Choroid plexus epithelial cell (primary cell): ENCODE data around the gene ZG16B.

Experiments used
- DNase-seq: peaks from one replicate; pipeline ENCODE4 v3.0.0-alpha.2; 2010; ENCODE audit warnings: low read depth
- H3K4me3 ChIP-seq: 2 replicates; pipeline ENCODE4 v1.5.1; 2011; ENCODE audit warnings: low read depth, mild to moderate bottlenecking, control low read depth, low read length, moderate library complexity
- TF ChIP-seq, protein P1 (sequence below): conservative IDR thresholded peaks from 2 replicates; pipeline ENCODE4 v1.5.1; 2011; ENCODE audit warnings: low read depth, mild to moderate bottlenecking, control low read depth, inconsistent platforms, low read length, moderate library complexity

ZG16B gene

GRCh38 chr16:2825906-2826305, 4.2 kb upstream of the ZG16B start:
- TF ChIP-seq, protein P1, sequence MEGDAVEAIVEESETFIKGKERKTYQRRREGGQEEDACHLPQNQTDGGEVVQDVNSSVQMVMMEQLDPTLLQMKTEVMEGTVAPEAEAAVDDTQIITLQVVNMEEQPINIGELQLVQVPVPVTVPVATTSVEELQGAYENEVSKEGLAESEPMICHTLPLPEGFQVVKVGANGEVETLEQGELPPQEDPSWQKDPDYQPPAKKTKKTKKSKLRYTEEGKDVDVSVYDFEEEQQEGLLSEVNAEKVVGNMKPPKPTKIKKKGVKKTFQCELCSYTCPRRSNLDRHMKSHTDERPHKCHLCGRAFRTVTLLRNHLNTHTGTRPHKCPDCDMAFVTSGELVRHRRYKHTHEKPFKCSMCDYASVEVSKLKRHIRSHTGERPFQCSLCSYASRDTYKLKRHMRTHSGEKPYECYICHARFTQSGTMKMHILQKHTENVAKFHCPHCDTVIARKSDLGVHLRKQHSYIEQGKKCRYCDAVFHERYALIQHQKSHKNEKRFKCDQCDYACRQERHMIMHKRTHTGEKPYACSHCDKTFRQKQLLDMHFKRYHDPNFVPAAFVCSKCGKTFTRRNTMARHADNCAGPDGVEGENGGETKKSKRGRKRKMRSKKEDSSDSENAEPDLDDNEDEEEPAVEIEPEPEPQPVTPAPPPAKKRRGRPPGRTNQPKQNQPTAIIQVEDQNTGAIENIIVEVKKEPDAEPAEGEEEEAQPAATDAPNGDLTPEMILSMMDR: no peak
- DNase-seq: no peak

GRCh38 chr16:2826591-2827373, 3.3 kb upstream of the ZG16B start:
- TF ChIP-seq, protein P1: no peak
- H3K4me3 ChIP-seq: no peak overlapping the region
- no peak for DNase-seq

More at GRCh38 chr16:2825906-2826305, 4.2 kb upstream of the ZG16B start:
- H3K4me3 ChIP-seq: no peak overlapping the region

DNA sequence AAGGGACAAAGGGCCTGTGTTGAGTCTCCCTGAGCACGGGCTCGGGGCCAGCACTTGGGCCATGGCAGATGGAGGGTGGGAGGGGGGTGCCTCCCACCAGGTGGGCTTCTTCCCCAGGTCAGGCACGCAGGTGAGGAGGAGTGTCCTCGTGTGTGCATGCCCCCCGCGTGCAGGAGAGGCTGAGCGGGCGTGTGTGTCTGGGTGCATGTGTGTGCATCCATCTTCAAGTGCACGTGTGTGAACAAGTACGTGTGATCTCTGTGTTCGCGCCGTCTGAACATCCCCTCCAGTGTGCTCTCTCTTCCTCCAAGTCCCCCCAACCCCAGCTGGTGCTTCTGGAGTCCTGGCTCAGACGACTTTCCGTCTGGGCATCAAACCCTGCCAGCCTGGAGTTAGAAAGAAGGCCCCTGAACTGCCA, 2.7 kb upstream of the ZG16B start:
- H3K4me3 ChIP-seq: no peak overlapping the region
- no peak for DNase-seq
- TF ChIP-seq, protein P1: no peak

DNA sequence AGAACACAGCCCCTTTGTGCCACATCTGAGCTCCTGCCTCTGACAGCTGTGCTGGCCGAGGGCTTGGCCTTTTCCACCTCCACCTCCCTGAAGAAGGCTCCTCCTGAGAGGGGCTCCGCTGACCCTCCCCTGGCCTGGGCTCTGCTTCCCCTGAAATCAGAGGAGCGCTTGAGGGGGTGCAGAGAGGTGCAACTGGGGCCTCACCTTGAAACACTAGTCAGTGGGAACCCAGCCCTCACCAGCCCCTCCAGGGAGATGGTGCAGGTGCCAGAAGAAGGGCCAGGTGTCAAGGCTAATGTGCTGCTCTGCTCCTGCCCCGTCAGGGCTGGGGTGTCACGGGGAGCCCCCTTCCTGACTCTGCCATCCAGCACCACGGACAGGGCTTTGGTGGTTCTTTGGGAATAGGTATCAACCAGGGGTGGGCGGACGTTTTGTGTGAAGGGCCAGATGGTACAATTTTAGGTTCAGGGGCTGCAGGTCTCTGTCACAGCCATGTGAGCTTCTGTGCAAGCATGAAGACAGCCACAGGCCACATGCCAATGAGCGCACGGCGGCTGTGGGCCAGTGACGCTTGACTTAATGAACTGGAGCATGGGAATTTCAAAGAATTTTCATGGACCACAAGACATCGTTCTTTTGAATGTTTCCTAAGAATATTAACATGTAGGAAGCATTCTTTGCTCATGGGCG, 2.1 kb upstream of the ZG16B start:
- TF ChIP-seq, protein P1: no peak
- no peak for DNase-seq
- H3K4me3 ChIP-seq: no peak overlapping the region

GRCh38 chr16:2828521-2828840, 1.6 kb upstream of the ZG16B start:
- TF ChIP-seq, protein P1: no peak
- no peak for DNase-seq
- no peak overlapping the region for H3K4me3 ChIP-seq

DNA sequence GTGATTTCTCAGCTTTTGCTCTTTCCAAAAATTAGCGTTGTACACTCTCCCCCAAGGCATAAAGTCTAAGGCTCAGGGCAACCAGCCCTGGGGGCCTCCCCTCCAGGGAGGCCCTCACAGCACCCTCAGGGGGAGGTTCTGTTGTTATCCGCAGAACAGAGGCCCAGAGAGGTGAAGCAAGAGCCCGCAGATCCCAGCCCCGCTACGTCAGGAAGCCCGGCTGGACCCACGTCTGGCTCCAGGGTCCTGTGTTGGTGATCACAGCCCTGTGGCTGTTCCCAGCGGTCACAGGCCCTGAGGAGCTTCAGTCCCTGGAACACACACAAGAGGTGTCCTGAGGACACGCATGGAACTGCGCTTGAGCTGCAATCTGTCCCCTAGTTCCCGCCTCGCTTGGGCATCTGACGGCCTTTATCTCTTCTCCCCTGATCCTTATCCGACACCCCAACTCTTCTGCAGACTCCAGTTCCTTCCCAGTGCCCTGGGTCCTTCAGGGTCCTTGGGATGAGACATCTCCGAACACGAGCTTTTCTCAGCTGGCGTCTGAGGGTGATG, 1.1 kb upstream of the ZG16B start:
- TF ChIP-seq, protein P1: no peak
- H3K4me3 ChIP-seq: no peak overlapping the region
- no peak for DNase-seq
